Inflammatory macrophage treated with lipopolysaccharide for 4 hours (primary cell): ENCODE measurements around the gene SAT2.
"Not testable (repeated sequence)": the region's sequence is repeated elsewhere in the genome, so short reads cannot be mapped to it uniquely, and the experiment has no call there.

ENCODE experiments used
- DNase-seq: peaks from one replicate; pipeline ENCODE4 v3.0.0-alpha.2; 2020

Gene SAT2

DNA sequence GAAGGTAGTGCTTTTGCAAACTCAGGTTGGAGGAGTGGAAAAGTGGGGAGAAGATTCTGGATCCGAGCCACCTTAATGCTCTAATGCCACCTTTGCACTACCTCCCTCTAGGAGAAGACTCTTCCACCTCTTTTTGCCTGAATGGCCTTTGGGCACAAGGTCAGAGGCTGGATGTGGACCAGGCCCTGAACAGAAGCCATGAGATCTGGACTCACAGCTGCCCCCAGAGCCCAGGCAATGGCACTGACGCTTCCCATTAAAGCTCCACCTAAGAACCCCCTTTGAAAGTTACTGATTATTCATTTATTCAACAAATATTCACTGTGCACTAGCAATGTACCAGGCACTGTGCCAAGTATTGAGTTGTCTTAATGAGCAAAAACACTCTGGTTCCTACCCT, 5.5 kb upstream of the SAT2 start:
- no peak for DNase-seq

DNA sequence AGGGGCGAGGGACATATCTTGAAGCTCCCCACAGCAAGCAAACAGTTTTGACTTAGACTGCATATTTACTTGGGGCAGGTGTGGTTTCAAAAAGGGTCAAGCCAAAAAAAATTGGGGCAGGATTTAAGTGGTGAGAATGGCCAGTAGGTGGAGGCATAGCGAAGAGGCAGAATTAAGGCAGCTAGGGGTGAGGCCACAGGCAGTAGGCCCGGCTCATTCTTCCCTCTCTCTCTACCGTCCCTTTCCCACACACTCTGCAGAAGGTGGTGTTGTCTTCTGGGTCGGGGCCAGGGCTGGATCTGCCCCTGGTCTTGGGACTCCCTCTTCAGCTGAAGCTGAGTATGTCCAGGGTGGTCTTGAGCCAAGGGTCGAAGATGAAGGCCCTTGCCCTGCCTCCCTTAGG, 4.9 kb upstream of the SAT2 start:
- peak; percentile 71 for DNase-seq

DNA sequence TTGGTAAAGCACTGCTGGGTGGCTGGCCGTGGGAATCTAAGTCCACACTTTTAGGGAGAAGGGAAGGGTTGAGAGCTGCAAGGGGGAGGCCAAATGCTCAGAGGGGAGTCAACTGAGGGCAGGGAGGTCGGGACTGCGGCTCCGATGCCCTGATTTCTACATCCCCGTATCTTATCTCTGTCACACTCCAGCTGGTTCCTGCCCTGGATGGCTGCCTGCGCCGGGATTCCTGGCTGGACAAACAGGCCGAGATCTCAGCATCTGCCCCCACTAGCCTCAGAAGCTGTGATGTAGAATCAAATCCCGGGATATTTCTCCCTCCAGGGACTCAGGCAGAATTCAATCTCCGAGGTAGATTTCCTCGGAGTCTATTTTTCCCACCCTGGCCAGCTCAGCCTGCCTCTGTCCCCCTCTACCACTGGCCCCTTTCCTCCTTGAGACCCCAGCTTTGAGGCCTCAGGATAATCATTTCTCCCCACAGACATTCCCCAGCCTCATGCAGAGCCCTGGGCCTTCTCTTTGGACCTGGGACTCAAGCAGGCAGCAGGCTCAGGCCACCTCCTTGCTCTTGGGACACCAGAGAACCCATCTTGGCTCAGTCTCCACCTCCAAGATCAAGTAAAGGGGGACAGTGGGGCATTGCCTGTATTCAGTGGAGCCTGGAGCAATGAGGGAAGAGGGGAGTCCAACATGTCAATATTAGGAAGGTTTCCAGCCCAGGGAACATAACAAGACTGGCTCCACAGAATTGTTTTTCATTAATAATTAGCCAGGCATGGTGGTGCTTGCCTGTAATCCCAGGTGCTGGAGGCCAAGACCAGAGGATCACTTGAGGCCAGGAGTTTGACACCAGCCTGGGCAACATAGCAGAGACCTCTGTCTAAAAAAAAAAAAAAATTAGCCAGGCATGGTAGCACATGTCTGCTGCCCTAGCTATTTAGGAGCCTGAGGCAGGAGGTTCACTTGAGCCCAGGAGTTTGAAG, 4.1 kb upstream of the SAT2 start:
- DNase-seq, result no peak

DNA sequence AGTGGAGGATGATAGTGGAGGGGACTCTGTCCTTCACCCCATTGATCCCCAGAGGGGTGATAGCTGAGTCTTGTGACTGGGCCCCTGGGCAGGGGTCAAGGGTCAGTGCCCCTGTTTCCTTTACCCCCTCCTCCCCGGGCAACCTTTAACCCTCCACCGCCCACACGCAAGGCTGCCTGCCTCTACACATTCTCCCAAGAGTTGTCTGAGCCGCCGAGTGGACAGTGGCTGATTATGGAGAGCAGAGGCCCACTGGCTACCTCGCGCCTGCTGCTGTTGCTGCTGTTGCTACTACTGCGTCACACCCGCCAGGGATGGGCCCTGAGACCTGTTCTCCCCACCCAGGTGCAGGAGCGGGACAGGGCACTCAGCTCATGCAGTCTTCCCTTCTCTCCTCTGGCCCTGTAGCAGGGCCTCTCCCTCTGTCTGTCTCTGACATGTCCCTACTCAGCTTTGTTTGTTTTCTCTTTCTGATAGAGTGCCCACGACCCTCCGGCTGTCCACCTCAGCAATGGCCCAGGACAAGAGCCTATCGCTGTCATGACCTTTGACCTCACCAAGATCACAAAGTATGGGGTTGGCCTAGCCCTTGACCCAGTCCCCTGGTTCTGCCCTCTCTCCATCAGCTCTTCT, 2.4 kb upstream of the SAT2 start, which contains the start of gene SHBG:
Gene SHBG (plus strand): TSS at position 197 of the 633 bp plus-strand sequence. CDS start 38 bp downstream, at position 235.
- DNase-seq, result no peak

DNA sequence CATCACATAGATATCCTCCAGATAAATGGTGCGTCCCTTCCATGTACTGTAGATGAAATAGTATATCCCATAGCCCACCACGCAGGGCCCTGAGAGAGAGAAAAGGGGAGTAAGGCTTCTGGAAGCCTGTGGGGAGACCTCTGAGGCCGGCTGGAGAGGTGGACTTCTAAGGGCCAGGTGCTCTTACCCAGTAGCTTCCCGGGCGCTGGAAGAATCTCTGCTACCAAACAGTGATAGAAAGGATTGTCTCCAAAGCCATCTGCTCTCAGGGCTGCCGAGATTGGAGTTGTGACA, 718 bp downstream of the SAT2 start:
- no peak for DNase-seq

DNA sequence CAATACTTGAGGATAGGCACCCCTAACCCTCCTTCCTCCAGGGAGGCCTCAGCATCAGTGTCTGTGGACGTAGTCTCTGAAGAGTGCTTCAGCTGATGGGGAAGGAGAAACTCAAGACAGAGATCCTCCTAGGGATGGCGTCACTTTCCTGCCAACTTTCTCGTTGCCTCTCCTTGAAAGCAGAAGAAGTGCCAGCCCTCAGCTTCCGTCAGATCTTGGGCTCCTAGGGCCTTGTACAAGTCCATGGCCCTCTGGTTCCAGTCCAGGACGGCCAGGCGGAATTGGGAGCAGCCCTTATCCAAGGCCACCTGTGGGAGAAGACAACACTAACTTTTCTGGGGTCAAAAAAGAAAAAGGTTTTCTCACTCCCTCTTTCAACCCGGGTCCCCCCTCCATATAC, 1.3 kb downstream of the SAT2 start:
- peak; percentile 88 for DNase-seq

DNA sequence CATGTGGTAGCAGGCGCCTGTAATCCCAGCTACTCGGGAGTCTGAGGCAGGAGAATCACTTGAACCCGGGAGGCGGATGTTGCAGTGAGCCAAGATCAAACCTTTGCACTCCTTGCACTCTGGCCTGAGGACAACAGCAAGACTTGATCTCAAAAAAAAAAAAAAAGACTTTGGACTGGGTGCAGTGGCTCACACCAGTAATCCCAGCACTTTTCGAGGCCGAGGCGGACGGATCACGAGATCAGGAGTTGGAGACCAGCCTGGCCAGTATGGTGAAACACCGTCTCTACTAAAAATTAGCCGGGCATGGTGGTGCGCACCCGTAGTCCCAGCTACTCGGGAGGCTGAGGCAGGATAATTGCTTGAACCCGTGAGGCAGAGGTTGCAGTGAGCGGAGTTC, 1.9 kb downstream of the SAT2 start:
- DNase-seq, result not testable (repeated sequence)

DNA sequence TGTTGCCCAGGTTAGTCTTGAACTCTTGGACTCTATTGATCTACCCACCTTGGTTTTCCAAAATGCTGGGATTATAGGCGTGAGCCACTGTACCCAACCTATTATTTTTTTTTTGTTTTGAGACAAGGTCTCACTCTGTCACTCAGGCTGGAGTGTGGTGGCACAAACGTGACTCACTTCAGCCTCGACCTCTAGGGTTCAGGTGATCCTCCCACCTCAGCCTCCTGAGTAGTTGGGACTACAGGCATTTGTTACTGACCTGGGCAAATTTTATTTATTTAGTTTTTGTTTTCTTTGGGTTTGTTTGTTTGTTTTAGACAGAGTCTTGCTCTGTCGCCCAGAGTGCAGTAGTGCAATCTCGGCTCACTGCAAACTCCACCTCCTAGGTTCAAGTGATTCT, 4.0 kb downstream of the SAT2 start:
- no peak for DNase-seq

DNA sequence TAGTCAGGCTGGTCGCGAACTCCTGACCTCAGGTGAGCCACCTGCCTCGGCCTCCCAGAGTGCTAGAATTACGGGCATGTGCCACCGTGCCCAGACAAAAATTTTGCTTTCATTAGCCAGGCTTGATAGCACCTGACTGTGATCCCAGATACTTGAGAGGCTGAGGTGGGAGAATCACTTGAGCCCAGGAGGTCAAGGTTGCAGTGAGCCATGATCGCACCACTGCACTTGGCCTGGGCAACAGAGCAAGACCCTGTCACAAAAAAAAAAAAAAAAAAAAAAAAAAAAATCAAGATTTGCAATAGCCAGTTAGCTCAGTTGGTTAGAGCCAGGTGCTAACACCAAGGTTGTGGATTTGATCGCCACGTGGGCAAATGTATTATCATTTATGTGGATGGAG, 6.8 kb downstream of the SAT2 start:
- DNase-seq, result no peak

DNA sequence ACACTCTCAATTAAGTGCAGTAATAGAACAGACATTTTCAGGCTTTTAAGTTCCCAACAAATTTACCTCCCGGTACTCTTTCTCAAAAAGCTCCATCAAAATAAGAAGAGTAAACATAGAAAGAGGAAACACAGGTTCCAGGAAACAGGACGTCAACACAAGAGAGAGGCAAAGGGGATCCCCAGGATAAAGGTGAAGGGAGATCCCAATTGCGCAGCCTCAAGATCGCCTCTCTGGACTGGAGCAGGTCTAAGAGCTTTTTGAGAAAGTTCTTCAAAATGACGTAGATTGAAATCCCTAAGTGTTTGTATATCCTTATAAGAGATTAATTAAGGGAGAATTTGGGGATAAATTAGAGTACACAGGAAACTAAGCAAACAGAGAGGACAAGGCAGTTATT, 9.0 kb downstream of the SAT2 start:
- DNase-seq, result no peak

DNA sequence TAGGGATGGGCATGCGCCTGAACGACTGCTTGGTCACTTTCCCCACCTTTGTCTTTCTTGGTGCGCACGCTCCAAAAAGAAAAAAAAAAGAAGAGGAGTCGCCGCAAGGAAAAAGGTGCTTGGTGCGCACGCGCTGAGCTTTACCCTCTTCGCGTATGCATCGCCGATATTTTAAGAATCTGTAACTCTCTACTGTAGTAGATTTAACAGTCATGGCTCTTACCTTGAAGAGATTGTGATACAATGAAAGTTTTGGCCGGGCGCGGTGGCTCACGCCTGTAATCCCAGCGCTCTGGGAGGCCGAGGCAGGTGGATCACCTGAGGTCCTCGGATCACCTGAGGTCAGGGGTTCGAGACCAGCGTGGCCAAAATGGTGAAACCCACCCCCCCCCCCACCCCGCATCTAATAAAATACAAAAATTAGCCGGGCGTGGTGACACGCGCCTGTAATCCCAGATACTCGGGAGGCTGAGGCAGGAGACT, 12.3 kb downstream of the SAT2 start:
- no peak for DNase-seq

DNA sequence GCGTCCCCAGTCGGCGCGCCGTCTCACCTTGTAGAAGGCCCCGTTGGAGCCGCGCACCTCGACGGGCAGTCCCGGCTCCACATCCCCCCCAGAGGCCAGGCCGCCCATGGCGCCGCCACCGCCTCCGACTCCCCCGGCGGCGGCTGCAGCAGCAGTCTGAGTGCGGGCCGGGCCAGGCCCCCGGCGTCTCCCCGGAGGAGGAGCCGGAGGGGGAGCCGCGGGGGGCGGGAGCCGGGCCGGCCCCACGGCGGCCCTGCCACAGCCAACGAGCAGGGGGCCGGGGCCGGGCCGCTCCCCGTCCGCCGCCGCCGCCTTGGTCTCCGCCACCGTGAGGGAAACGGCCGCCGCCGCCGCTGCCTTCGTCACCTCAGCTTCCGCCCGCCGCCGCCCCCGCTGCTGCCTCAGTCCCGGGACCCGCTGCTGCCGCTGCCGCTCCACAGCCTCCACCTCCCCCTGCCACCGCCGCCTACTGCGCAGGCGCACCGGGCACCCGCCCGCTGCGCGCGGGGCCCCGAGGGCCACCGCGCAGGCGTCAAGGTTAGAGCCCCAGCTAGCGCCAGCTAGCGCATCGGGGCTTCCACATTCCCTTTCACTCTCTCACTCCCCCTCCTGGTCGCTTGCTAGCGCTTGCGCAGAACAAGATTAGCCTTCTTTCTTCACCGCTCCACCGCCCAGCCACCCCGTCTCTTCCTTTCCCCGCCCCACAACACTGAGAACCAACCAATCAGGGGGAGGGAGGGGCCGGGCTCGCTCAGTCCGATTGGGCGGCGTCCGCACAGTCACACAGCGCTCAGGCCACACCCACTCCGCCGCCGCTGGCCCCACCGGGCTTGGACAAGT, 13.0 kb downstream of the SAT2 start, which contains the start of gene FXR2:
Gene FXR2 (minus strand): TSS at position 473 of the 840 bp plus-strand sequence. CDS start 365 bp downstream, at position 108.
- DNase-seq, result peak; percentile 100

DNA sequence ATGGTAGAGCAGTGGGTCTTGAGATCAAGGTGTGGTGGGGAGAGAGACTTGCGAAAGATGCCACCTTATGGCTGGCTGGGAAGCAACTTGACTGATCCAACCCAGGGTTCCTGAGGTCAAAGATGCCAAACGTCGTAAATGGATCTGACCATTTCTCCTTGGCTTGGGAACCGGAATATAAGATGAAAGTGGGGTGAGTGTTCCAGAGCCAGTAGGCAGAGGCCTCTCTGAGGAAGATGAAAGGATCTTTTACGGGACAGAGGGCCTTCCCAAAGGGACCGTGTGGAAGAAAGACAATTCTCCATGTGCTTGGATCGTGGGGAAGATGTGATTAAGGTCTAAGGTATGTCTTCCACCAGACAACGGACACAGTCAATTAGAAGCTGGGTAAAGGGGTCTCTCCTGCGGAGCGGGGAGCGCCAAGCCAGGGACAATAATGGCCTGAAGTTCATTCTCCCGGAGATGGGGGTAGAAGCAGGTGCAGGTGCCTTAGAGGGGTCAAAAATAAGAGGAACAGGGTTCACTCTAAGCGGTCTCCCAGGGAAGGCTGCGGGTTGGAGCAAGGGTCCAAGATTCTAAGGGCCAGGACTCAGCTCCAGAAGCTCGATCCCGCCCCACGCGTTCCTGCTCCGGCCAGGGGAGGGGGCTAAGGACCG, 13.7 kb downstream of the SAT2 start:
- no peak for DNase-seq

DNA sequence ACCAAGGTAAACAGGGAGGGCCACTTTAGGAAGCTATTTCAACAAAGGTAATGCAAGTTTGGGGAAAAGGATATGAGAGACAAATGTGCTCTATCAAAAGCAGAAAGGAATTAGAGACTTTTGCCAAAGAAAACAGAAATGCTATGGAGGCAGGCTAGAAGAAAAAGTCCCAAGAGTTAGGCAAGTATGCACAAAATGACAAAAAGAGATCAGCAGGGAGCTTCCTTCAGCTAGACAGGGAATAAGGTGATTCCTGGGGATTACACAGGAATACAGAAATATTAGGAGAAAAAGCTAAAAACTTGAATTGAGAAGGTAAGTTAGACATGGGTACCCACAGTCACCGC, 15.4 kb downstream of the SAT2 start:
- DNase-seq, result no peak

DNA sequence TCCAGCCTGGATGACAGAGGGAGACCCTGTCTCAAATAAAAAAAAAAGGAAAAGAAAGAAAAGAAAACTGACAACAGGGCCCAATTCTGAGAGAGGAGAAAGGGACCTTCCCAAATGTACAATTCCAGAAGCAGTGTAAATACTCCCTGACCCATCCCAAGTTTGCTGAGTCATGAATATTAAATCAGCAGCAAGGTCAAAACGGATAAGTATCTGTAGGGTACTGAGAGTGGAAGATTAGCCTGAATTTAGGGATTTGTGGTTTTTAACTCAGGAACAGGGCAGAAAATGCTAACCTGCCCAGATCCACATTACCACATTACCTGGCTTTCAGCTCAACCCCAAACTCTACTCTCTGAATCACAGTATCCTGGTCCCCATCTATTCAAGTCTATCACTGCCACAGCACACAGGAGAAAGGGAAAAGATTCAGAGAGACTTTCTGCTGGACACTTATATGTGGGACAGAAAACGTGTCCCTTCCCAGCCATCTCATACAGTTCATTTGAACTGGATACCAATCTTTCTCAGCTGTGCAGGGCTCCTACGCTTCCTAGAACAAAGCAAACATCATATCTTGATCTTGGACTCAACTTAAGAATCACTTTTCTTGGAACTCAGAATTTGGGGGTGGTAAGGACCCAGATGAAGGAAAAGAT, 15.9 kb downstream of the SAT2 start:
- DNase-seq, result no peak

DNA sequence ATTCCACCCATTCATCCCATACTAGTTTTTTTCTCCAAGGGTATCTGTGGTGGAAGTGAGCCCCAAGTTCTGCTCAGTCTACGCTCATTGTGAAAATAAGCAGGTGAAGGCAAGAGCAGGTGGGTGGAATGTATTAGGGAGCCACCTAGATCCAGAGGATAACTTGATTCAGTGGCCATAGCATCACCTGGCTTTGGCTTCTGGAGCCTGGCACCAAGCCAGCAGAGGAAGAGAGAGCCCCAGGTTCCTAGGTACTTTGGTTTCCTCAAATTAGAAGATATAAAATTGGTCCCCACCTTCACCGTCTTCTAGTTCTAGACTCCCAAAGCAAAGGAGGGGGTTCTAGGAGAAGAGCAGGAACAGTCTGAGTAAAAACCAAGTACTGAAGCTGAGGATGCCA, 17.0 kb downstream of the SAT2 start:
- DNase-seq, result no peak

DNA sequence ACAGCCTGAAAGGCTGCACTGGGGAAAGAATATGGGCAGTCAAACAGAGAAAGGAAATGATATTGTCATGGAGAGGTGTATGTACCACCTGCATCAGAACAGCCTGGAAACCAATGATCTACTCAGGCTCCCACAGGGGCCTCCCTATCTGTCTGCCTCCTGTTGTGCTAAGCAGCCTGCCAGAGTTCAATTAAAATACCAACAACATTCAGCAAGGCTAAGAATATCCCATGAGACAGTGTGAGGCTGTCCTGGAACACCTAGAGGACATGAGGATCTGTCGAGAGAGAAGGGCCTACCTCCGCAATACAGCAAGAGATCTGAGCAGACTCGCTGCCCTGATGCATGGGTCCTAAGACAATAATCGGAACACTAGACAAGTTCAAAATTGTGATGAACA, 21.3 kb downstream of the SAT2 start:
- DNase-seq, result no peak

DNA sequence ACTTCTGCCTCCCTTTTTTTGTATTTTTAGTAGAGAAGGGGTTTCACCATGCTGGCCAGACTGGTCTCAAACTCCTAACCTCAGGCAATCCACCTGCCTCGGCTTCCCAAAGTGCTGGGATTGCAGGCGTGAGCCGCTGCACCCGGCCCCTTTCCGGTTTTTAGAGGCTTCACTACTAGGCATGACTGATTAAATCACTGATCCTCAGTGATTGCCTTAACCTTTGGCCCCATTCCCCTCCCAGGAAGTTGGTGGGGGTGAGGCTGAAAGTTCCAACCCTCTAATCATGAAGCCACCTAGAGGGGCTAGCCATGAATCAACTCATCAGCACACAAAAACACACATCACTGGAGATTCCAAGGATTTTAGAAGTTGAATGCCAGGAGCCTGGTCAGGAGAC, 30.1 kb downstream of the SAT2 start:
- DNase-seq, result not testable (repeated sequence)

DNA sequence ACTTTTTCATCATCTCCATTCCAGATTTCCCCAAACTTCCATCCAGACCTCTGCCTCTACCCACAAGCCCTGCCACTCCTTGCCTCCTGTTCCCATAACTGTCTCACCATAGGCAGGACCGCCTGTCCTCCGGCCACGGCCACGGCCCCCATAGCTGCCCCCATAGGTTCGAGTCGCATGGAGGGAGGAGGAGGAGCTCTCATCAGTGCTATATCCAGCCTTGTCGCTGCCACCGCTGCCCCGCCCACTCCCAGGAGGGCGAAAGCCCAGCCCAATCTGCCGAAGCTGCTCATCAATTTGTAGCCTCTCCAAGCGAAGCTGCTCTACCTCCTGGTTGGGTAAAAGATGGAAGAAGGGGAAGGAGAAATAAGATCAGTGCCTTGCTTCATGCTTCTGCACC, 34.3 kb downstream of the SAT2 start:
- no peak for DNase-seq

DNA sequence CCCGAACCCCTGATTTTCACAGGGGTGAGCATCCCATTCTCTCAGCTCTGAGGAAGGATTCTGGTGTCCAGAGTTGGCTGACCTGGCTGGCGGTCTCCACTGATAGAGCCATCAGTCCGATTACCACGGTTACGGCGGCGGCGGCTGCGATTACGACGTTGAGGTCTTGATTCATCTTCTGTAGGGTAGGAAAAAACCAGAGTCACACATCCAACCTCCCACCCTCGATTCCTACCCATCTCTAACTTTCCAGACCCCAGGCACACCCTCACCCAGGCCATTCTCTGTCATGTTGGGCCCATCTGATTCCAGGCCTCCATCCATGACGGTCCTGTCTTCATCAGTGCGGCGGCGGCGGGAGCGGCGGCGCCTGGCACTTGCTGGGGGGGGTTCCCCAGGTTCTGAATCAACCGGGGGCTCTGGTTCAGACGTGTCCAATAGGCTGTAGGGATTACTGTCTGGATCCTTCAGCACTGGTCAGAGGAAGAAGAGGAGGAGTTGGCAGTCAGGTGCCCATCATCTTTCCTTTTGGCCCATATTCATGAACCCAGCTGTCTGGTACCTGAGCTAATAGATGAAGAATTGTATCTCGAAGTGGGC, 35.1 kb downstream of the SAT2 start:
- DNase-seq, result no peak

DNA sequence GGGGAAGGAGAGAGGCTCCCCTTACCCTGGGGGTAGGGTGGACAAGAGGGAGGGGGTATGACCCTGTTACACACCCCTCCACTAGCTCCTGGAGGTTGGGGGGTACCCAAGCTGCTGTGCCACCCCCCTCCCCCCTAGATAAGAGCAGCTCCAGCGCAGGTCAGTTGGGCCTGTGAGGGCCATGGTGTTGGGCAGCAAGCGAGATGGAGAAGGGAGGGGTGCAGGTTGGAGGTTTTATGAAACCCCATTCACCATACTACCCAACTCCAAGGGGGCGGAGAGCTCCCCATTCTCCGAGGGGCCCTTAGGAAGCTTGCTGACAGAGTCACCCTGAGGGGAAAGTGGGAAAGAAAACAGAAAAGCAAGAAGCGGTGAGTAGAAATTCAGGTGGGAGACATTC, 36.0 kb downstream of the SAT2 start:
- no peak for DNase-seq

DNA sequence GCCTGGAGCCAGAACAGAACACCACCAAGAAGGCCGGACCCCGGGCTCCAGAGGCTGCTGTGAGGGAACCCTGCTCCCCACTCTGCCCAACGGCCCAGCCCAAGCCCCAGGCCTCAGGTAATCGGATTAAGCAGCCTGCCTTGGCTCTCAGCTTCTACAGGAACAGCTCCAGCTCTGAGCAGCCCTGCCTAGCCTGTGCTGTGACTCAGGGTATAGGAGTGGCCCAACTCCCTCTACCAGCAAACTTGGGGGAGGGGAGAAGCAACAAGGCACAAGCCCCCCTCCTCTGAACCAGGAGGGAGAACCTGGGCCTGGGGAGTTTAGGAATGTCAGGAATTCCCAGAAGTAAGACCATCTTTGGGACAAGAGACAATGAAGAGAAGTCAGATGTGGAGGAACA, 36.9 kb downstream of the SAT2 start:
- DNase-seq, result no peak
